MV-4-11 (cell line): Measurements from ENCODE around the gene C2CD4A.

Source experiments
- DNase-seq: peaks from one replicate; lab custom pipeline; 2025; lab: John Stamatoyannopoulos, UW

The C2CD4A gene

DNA sequence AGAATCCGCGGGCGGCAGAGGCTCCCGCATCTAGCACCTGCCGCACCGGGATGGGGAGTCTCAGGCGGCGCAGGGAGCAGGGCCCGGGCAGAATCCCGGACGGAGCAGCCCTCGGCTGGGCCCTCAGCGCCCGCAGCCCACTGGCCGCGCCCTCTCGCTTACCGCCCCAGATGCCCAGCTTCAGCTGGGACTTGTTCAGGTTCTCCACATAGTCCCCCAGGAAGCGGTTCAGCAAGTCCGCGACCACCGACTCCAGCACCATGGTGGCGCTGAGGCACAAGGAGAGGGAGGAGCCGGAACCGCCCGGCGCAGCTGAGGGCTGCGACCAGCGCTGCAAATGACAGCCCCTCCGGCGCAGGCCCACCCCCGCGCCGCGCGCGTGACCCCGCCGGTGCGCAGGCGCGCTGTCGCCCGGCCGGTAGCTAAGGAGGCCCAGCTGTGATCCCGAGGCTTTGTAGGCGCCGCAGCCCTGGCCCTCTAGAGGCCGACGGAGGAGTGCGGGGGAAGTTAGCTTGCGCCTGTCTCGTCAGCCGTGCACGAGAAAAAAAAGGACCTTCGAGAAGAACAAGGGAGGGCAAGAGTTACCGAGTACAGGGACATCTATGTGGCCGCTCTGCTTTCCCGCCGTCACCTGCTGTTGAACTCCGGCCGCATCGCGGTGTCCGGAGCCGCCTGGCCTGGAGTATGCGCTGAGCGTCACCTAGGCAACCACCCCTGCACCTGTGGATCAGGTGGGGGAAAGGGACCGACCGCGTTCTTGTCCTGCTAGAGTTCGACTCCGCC is 6.5 kb upstream of the C2CD4A start, which contains the start of gene VPS13C:
Gene VPS13C (minus strand): TSS at position 335 of the 783 bp plus-strand sequence. CDS start 73 bp downstream, at position 262.
- DNase-seq = peak; percentile 94

DNA sequence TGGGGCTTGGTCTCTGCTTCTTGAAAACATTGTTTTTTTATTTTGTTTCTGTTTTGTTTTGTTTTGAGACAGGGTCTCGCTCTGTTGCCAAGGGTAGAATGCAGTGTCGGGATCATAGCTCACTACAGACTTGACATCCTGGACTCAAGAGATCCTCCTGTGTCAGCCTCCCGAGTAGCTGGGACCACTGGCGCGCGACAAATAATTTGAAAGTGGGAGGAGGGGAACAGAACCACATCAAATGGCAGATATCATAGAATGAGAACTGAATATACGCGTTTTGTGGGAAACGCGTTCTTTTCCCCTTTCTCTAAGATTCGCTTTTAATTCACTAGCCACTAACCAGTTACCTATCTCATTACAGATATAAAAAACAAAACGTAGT is 5.9 kb upstream of the C2CD4A start:
- DNase-seq = no peak

DNA sequence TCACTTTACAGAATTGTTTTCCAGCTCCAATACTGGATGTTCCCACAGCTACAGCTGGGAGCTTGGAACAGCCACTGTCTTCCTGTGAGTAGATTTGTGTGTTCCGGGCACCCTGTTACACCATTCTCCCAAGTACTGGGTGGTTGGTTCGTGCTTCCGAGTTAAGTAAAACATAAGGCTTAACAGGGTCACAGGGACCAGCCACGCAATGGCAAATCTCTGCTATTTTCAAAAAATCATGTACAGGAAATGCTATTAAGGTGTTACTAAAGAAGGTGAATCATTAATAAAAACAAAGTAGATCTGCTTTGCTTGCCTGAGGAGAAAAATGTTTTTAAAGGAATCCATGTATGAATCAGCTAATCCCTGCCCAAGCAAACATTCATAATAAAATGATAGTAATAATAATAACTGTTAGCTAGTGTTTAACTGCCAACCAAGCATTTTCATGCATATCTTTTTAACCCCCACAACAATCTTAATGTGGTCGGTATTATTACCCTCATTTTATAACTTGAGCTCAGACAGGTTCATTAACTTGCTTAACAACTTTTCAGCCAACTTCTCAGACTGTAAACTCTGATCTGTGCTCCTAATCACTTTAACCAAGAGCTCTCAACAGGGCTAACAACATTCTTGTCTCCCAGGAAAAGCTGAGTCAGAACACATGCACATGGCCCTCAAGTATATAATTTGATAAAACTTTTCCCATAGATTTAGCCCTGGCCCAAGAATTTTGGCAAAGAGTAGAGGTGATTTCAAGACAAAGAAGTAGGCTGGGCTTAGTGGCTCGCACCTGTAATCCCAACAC is 2.7 kb upstream of the C2CD4A start:
- no peak for DNase-seq

DNA sequence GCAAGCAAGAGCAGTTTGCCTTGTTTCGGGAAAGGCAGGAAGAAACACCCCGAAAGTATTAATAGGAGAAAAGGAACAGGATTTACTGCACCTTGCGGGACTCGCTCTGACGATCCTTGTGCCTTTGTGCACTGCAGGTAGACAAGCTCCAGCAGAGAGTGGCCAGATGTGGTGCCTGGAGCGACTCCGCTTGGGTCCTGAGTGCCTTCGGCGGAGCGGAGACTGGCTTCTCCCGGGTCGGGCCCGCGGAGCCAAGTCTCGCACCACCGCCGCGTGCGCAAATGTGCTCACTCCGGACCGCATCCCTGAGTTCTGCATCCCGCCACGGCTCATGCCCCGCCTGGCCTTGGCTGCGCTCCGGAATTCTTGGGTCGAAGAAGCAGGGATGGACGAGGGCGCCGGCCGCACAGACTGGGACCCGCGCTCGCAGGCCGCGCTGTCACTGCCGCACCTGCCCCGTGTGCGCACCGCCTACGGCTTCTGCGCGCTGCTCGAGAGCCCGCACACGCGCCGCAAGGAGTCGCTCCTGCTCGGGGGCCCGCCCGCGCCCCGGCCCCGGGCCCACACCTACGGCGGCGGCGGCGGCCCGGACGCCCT is 769 bp downstream of the C2CD4A start:
- DNase-seq = no peak

DNA sequence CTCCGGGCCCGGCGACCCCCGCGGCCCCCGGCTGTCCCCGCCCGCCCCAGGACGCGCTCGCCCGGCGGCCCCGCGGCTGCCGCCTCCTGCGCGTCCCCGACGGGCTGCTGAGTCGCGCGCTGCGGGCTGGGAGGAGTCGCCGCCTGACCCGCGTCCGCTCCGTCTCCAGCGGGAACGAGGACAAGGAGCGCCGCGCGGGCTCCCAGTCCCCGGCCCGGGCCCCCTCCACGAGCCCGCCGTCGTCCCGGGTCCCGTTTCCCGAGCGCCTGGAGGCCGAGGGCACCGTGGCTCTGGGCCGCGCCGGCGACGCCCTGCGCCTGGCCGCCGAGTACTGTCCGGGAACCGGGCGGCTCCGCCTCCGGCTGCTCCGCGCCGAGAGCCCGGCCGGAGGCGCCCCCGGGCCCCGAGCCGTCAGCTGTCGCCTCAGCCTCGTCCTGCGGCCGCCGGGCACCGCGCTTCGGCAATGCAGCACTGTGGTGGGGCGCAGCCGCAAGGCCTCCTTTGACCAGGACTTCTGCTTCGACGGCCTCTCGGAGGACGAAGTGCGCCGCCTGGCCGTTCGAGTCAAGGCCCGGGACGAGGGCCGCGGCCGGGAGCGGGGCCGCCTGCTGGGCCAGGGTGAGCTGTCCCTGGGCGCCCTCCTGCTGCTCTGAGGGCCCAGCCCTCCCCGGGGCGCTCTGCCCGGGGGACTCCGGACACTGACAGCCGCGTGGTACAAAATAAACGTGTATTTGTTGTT is 1.5 kb downstream of the C2CD4A start:
- DNase-seq = no peak

DNA sequence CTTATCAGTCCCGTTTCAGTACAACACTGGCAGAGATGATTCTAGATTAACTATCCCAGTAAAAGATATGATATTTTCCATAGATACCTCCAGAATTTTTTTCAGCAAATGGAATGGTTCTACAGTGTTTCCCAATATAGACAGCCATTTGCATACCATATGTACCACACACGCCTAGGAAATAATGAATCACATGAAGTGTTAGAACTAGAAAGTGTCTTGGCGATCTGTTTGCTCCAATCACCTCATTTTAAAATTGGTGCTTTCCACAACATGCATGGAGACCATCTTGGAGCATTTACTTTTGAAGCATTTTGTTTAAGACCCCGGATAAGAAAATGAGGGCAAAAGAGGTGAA is 2.0 kb downstream of the C2CD4A start:
- peak; percentile 34 for DNase-seq

DNA sequence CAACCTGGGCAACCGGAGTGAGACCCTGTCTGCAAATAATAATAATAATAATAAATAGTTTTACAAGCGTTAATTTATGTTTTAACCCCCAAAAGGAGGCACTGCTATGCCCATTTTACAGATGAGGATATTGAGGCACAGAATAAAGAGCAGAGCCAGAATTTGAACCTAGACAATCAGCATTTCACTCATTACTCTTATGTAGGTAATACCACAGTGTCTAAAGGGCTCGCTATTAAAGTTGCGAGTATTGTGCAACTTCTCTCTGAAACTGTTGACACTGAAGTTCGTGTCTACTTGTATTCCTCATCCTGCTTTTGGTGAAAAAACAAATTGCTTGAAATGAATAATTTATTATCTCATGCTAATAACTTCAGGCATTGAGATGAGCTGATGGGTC is 2.8 kb downstream of the C2CD4A start:
- DNase-seq = peak; percentile 27

DNA sequence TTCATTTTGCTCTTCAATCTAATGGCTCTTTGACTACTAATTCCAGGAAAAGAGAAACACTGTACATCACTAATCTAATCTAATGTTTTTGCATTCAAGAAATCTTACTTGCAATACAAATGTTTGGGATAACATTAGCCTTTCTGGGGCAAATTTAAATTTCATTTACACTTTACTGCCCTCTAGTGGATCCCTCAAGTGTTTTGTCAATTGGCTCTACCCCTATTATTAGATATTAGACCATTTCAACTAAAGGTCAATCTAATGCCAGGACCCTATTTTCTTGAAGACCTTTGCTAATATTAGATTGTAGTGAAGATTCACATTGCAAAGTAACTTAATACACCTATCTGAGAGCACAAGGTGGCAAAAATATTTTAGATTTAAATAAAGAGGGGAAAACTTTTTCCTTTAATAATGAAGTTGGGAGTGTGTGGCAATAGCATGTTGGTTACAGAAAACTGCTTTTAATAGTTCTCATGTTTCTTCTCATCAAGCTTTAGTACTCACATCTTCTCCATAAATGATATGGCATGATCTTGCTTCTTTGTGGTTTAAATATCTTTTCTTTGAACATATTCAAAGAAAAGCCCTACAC is 5.0 kb downstream of the C2CD4A start:
- peak; percentile 37 for DNase-seq

DNA sequence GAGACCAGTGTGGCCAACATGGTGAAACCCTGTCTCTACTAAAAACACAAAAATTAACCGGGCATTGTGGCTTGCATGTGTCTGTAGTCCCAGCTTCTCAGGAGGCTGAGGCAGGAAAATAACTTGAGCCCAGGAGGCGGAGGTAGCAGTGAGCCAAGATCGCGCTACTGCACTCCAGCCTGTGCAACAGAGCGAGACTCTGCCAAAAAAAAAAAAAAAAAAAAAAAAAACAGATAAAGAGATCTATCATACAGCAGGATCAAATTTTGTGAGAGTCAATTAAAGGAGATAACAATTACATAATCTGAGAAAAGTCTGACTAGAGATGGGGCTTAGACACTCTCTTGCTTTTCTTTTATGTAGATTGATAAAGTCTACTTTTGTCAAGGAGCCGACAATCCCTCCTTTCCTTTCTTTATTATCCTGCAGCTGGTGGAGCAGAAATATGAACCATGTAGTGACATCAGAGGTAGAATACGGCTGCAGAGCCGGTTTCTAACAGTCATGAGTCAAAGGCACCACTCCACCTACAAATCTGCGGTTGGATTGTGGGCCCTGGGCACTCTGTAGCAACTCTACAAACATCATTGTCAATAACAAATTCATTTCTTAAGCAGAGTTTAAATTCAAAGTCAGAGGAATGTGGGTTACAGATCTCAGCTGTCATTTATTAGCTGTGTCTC is 9.0 kb downstream of the C2CD4A start:
- no peak for DNase-seq

DNA sequence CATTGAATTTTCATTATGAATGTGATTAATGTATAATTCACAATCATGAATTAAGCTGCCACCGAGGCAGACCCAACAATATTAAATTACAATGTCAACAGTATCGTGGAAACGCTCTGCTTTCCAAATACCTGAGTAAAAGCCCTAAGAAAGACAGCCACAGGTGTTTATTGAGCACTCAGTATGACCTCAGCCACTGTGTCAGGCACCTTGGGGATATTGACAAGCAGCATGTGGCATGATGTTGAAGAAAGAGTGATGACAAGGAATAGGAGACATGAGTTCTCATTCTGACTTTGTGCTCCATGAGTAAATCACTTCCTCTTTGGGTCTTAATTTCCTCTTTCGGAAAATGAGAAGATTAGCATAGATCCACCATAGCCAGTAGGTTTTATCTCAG is 12.8 kb downstream of the C2CD4A start:
- DNase-seq = peak; percentile 56

DNA sequence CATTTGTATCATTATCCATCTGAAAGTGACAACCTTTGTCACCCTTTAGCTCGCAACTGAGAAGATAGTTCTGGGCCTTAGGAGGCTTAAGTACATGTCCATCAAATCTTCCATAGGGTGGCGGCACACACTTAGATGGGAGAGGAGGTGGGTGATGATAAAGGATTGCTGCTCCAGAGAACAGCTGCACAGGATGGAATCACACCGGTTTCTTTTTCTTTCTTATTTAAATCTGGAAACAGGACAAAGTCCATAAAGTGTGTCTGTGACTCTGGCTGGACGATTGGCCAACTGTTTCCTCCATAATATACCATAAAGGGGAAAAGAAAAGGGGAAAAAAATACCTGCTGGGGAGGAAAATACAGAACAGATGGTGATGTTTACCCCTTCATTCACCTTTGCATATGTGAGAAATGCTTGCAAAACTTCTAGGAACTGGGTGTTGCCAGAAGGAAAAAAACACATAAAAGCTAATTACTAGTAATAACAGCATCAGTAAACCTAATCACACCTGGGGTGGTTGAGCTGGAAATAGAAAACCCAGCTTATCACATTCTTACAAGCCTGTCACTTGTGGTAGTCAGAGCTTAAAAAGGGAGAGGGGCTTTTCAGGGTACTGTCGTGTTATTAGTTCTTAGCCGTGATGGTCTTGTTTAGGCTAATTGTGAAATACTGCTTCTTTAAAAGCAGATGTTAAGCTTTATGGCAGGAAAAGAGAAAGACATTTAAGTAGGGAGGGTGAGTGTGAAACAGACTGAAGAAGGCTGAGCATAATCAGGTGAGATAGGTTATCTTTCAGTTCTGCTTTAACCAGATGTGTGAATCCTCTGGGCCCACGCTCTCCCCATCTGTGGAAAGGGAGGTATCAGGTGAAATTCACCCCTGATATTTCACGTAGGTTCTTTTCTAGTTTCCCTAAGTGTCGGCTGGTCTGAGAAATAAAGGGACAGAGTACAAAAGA is 16.7 kb downstream of the C2CD4A start:
- DNase-seq = no peak

DNA sequence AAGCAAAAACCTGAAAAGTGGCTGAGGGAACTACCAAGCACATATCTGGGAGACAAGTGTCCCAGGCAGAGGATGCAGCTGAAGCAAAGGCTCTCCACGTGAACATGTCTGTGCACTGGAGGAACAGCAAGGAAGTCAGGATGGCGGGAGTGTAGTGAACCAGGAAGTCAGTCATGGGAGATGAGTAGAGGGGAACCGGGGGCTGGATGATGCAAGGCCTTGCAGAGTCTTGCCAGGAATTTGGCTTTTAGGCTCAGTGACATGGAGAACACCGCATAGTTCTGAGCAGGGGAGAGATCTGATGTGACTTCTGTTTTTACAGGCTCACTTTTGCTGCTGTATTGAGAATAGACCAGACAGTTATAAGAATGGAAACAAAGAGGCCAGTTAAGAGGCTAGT is 19.0 kb downstream of the C2CD4A start:
- peak; percentile 49 for DNase-seq

DNA sequence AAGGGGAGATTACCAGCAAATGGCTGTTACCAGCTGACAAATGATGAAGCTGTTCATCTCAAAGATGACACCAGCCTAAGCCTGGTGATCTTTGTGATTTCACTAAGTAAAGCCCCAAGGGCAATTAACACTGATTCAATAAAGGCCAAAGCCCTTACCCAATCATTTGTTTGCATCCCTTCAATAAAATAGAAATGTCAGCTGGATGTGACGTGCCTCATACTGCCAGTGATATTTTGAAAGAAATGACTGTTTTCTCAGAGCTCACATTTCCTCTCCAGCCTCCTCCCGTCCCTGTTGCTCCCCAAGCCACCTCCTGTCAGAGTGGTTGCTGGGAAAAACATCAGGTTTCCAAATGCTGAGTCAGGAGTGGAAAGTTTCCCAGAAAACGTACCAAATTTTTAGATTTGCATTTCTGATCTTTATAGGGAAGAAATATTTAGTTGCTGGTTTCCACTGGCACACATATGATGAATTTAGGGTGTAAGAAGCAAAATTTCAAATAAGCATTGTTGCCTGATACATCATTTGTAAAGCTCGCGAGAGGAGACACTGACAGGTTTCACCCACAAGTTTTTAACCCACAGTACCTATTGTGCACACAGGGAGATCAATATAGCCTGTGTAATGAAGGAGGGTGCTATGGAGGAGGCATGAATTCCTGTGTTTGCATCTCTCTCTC is 21.0 kb downstream of the C2CD4A start:
- DNase-seq = no peak

DNA sequence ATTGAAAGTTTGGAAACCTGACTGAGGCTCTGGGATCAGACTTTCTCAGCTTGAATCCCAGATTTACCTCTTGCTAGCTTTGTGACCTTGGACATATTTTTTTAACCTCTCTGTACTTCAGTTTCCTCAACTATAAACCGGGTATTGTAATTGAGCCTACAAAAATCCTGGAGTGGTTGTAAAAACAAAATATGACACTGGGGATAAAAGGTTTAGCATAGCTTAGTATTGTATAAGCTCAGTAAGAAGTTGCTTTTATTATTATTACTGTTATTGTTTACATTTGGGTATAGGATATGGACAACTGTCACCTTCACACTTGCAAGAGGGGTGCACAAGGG is 21.5 kb downstream of the C2CD4A start:
- no peak for DNase-seq

DNA sequence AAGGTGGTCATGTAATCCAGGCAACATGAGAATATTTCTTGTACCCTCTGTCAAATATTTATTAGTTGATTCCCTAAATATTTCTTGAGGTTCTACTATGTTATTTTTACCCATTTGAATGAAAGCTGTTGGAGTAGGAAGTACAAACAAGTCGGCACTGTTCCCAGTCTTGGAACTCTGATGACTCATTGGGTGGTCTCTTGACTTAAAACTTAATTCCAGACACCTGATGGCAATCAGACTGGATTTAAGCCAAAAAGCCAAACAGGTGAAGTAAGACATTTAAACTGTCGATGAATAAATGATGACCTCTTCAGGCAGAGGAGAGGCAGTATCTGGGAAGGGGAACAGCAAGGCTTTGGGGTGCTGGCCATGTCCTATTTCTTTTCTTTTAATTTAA is 22.8 kb downstream of the C2CD4A start:
- no peak for DNase-seq

DNA sequence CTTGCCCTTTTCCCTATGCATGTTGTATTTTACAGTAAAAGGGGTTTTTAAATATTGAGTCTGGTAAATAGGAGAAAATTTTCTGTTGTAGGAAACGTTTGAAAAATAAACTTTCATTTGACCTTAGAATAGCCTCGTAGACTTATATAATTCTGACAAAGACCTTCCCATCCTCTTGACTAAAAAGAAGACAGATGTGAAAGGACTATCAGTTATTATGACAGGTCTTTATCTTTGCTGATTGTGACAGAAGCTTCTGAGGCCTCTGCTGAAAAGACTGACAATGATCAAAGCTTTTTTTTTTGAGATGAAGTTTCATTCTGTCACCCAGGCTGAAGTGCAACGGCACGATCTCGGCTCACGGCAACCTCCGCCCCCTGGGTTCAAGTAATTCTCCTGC is 24.2 kb downstream of the C2CD4A start:
- DNase-seq = no peak

DNA sequence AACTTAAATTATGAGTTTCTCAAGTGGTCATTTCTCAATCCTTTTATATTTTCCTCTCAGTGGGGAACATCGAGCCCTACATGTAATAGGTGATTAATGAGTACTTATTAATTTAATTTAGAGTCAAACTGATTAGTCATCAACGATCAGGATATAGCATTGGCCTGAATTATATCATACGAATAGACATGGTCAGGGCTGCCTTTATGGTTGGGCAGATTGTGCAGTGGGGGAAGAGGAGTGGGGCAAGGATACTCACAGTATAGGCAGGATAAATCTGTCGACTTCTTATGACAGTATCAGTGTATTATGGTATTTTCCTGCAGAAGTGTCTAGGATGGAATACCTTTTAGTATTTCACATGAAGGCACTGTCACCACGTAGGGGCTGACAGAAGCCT is 27.0 kb downstream of the C2CD4A start:
- DNase-seq = no peak

DNA sequence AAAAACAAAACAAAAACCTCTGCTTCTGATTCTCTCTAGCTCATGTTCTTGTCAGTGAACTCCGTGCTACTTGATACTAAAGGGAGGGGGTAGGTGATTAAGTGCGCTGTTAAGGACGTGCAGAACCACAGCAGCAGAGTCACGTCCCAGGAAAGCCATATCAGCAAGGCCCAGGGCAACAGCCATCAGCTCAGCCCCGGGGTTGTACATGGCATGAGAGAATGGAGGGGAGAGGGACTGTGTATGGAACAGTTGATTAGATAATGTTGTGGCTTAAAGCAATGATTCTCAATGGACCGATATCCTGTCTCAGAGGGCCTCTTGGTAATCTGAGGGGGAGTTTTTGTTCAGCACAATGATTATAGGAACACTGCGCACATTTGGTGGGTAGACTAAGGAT is 27.6 kb downstream of the C2CD4A start:
- DNase-seq = no peak

DNA sequence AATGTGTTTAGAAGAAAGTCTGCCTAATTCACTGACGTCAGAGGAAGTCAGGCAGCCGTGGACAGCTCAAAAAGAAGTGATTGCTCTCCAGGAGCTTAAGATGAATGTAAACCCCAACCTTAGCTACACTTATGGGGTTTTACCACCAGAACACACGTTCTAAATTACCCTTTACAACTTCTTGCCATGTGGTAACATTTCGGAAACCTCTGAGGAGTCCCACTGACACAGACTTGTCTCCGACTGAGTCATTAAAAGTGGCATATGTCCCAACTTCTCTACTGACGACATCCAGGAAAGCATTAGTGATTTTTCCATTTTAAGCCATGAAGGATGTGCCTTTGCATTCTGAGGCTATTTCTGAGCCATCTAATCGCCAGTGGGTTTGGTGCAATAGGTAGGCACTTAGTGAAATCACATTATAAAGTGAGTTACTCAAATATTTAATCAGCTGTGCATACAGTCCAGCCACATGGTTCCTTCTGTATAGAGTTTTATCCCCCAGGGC is 32.4 kb downstream of the C2CD4A start:
- peak; percentile 73 for DNase-seq
